Measurements from ENCODE around the gene MLLT6. TPM values are rescaled to one million over a fixed set of nuclear protein-coding genes. Genes with fewer than 3 reads are reported as not detected.

MLLT6 gene
- total RNA-seq, 1 experiment from 2014 or later, result 48.0 TPM

DNA sequence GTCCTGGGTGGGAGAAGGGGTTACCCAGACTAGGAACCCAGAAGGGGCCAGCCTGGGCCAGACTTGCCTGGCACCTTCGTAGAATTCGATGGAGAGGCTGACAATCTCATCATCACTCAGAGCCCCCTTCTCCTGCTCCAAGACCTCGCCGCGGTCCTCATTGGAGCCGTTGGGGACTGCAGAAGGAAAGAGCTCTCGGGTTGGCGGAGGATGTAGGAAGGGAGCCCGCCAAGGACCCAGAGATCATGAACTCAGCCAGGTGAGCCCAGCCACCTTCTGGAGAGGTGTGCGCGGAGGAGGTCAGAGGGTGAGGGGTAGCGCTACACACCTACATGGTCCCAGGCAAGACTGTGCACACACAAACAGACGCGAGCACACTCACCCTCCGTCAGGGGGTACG lies 33.6 kb downstream of the MLLT6 start (continued):
- no peak for TF ChIP-seq ATF2 (CRISPR knock-in tag; IDR thresholded peaks at IDR 0.05; ENCODE audit: borderline replicate concordance, low read depth)

DNA sequence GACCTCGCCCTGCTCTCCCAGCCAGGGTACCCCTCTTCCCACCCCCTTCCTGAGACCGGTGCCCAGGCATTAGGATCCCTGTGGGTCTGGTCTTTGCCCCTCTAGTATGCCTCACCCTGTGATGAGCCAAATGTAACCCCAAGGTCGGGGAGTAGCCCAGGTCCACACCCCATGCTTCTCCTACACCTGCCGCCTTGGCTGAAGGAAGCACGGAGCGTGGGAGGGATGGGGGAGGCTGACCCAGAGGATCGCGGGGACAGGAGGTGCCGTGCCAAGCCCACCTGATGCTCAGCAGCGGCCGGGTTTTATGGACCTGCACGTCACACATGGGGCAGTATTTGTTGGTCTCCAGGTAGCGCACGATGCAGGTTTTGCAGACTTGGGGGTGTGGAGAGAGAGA lies 34.2 kb downstream of the MLLT6 start:
- H3K27me3 Mint-ChIP-seq (ENCODE audit: low read depth), result no peaks in the 10 kb centered on the region
- TF ChIP-seq ZNF263 (CRISPR knock-in tag; IDR thresholded peaks at IDR 0.05; ENCODE audit: low read depth), result no peak
- peaks cover 30% of the 10 kb centered on the region for H3K36me3 Mint-ChIP-seq
- no peak overlapping the region for H3K4me3 Mint-ChIP-seq
- DNase-seq (ENCODE audit: low spot score), result no peak
- ChIA-PET CTCF (no interaction called here), POLR2A (no interaction called here)
- no peak for ATAC-seq
- H3K27ac Mint-ChIP-seq, result no peak overlapping the region
- H3K4me1 Mint-ChIP-seq, result peaks cover 35% of the 10 kb centered on the region
- no peaks in the 10 kb centered on the region for H3K9me3 Mint-ChIP-seq

DNA sequence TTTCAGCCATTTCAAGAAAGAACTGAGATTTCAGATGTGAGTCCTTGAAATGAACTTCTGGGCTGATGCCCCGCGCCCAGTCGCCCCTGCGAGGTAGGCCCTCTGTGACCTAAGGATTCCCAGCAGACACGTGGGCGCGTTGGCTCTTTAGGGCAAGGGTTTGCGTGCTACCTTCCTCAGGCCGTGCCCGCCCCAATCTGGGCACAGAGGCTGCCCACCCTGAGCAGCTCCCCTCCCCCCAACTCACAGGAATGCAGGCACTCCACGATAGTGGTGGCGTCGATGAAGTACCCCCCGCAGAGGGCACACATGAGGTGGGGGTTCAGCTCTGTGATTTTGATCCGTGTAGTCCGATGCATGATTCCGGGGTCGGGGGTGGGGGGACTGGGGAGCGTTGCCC lies 35.0 kb downstream of the MLLT6 start:
- H3K9me3 Mint-ChIP-seq, result no peaks in the 10 kb centered on the region
- TF ChIP-seq NFATC4 (CRISPR knock-in tag; IDR thresholded peaks at IDR 0.05), result no peak
- no peak for TF ChIP-seq GTF2I (CRISPR knock-in tag; conservative IDR thresholded peaks at IDR 0.05)
- no peak for TF ChIP-seq SMAD4 (CRISPR knock-in tag; IDR thresholded peaks at IDR 0.05)
- TF ChIP-seq ERG (CRISPR knock-in tag; IDR thresholded peaks at IDR 0.05), result no peak
- no peak for TF ChIP-seq PREB (CRISPR knock-in tag; IDR thresholded peaks at IDR 0.05; ENCODE audit: borderline replicate concordance)
- no peak for TF ChIP-seq CREB1 (CRISPR knock-in tag; IDR thresholded peaks at IDR 0.05)
- no peak for TF ChIP-seq NFYB (CRISPR knock-in tag; conservative IDR thresholded peaks at IDR 0.05; ENCODE audit: low read depth)
- no peak for TF ChIP-seq USF2 (CRISPR knock-in tag; IDR thresholded peaks at IDR 0.05)
- TF ChIP-seq, protein P1, sequence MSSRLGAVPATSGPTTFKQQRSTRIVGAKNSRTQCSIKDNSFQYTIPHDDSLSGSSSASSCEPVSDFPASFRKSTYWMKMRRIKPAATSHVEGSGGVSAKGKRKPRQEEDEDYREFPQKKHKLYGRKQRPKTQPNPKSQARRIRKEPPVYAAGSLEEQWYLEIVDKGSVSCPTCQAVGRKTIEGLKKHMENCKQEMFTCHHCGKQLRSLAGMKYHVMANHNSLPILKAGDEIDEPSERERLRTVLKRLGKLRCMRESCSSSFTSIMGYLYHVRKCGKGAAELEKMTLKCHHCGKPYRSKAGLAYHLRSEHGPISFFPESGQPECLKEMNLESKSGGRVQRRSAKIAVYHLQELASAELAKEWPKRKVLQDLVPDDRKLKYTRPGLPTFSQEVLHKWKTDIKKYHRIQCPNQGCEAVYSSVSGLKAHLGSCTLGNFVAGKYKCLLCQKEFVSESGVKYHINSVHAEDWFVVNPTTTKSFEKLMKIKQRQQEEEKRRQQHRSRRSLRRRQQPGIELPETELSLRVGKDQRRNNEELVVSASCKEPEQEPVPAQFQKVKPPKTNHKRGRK (CRISPR knock-in tag; IDR thresholded peaks at IDR 0.05; ENCODE audit: borderline replicate concordance), result no peak
- no peak for TF ChIP-seq RORB (CRISPR knock-in tag; IDR thresholded peaks at IDR 0.05)
- TF ChIP-seq NR3C1 (CRISPR knock-in tag; conservative IDR thresholded peaks at IDR 0.05; ENCODE audit: low read depth), result no peak
- TF ChIP-seq EMX1 (CRISPR knock-in tag; IDR thresholded peaks at IDR 0.05), result no peak
- TF ChIP-seq, protein P2, sequence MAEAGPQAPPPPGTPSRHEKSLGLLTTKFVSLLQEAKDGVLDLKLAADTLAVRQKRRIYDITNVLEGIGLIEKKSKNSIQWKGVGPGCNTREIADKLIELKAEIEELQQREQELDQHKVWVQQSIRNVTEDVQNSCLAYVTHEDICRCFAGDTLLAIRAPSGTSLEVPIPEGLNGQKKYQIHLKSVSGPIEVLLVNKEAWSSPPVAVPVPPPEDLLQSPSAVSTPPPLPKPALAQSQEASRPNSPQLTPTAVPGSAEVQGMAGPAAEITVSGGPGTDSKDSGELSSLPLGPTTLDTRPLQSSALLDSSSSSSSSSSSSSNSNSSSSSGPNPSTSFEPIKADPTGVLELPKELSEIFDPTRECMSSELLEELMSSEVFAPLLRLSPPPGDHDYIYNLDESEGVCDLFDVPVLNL (CRISPR knock-in tag; IDR thresholded peaks at IDR 0.05; ENCODE audit: borderline replicate concordance, low read depth), result no peak
- no peak for TF ChIP-seq ATF6 (CRISPR knock-in tag; IDR thresholded peaks at IDR 0.05)
- no peak for TF ChIP-seq CBFB (CRISPR knock-in tag; IDR thresholded peaks at IDR 0.05; ENCODE audit: low read depth)
- TF ChIP-seq, protein P3, sequence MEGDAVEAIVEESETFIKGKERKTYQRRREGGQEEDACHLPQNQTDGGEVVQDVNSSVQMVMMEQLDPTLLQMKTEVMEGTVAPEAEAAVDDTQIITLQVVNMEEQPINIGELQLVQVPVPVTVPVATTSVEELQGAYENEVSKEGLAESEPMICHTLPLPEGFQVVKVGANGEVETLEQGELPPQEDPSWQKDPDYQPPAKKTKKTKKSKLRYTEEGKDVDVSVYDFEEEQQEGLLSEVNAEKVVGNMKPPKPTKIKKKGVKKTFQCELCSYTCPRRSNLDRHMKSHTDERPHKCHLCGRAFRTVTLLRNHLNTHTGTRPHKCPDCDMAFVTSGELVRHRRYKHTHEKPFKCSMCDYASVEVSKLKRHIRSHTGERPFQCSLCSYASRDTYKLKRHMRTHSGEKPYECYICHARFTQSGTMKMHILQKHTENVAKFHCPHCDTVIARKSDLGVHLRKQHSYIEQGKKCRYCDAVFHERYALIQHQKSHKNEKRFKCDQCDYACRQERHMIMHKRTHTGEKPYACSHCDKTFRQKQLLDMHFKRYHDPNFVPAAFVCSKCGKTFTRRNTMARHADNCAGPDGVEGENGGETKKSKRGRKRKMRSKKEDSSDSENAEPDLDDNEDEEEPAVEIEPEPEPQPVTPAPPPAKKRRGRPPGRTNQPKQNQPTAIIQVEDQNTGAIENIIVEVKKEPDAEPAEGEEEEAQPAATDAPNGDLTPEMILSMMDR (IDR thresholded peaks at IDR 0.05), result no peak
- TF ChIP-seq ZNF121 (CRISPR knock-in tag; IDR thresholded peaks at IDR 0.05), result no peak
- no peak for TF ChIP-seq IRF2 (CRISPR knock-in tag; IDR thresholded peaks at IDR 0.05; ENCODE audit: borderline replicate concordance, low read depth)
- ChIA-PET POLR2A (interaction anchor here (0.6 kb wide), 1 partner anchor 74 kb away, joined by 3 read pairs; no protein-coding TSS in a partner anchor), CTCF (no interaction called here)
- no peak overlapping the region for H3K4me3 Mint-ChIP-seq
- ATAC-seq, result no peak
- peaks cover 30% of the 10 kb centered on the region for H3K36me3 Mint-ChIP-seq
- no peak overlapping the region for H3K27ac Mint-ChIP-seq
- H3K4me1 Mint-ChIP-seq, result peaks cover 40% of the 10 kb centered on the region
- H3K27me3 Mint-ChIP-seq (ENCODE audit: low read depth), result no peaks in the 10 kb centered on the region
- no peak for DNase-seq (ENCODE audit: low spot score)
